ENCODE results near the gene AIFM2.

DNA sequence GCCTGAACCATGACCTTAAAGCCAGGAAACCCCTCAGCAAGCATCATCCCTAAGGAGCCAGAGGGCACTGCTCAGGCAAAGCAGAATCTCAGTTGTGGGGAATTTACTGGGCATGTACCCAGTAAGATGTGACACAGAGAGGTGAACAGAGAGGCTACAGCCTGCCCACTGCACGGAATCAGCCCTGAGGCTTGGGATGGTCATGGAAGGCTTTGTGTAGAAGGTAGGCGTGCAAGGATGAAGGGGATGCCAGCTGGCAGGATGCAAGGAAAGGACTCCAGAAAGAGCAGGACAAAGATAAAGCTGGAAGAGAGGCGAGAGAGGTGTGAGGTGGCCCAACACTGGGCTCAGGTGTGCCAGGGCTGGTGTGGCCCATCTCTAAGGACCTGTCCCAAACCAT is 2.4 kb upstream of the AIFM2 start:
- TF ChIP-seq POLR2A (IDR thresholded peaks at IDR 0.05): no peak
- TF ChIP-seq CTCF (IDR thresholded peaks at IDR 0.05): no peak

All from thyroid gland (tissue), 4 donors.